HG03571 (cell line): ENCODE results near the gene NAA20.

Experiments used
- ATAC-seq: cut with Tn5 transposase; IDR thresholded peaks from one replicate; pipeline ENCODE4 v1.9.1; 2021; ENCODE audit not compliant: unreplicated experiment

Gene NAA20

DNA sequence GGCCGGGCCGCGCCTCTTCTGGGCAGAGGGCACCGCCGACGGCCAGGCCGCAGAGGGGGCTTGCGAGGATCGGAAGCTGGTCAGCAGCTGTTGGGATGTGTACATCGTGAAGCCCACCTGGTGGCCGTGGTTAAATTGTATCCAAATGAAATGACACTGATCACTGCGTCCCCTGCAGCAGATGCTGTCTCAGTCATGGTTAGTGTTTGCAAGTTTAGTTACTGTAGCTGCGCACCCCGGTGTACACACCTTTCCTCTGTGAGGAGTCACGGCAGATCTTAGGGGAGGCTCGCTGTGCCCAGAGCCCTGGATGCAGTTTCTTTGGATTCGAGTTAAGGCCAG, 653 bp downstream of the NAA20 start:
- no peak for ATAC-seq

DNA sequence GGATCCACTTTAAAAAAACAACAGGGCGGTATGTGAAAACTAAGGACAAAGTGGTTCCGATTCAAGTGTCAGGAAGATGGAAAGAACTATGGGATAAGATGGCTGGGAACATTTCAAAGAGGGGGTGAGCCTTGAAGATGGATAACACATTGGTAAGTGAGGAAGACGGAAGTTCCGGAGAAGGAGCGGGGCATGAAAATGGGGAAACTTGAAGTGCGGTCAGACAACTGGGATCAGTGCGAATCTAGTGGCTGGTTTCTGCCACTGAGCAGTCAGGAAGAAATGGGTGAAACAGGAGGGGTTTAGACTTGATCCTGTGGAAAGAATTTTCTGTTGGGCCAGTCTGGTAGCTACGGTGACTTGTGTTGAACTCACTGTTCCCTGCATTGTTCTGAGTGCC, 1.2 kb downstream of the NAA20 start:
- ATAC-seq = no peak

DNA sequence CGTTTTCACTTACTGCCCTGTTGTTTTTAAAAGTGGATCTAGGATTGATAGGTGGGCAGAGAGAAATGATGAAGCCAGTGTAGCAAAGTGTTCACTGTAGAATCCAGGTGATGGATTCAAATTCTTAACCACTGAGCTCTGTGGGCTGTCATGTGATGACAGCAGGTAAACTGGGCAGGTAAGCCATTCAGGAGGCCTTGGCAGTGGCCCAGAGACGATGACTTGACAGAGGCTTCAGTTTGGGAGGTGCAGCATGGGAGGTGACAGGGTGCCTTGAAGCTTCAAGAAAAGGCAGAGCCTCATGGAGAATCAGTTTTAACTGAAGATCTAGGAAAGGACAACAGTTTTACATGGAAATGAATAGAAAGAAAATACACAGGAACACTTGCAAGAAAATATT, 2.0 kb downstream of the NAA20 start:
- ATAC-seq = no peak

DNA sequence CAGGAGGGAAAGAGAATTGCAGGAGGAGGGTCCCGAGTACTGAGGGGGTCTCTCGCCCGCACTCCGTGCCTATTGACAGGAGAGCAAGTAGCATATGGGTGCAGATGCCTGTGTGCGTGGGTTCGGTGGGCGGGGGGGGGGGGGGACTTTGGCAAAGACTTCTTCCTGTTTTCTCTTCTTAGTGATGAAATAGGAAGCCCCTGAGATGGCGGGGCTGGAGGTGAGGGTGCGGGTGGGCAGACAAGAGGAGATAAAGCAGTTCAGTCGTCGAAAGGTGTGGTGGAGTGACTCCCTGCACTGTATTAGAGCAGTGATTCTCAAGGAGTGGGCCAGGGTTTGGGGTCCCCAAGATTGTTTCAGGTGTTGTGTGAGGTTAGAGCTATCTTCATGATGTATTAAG, 3.7 kb downstream of the NAA20 start:
- no peak for ATAC-seq

DNA sequence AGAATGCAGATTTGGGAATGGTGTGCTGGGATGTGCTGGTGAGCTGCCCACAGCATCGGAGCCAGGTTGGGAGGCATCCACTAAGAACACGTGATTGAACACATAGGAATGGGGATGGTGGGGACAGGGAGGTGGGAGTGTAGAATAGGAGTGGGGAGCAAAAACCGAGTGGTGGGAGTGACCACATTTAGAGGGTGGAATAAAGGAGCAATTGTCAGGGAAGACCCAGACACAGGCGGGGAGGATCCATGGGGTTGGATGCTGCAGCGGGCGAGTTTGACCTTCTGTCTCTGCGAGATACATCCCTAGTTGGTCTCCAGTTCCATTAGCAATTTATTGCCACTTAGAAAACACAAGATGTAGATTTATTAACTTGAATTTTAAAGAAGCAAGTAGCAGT, 4.7 kb downstream of the NAA20 start:
- ATAC-seq = no peak

DNA sequence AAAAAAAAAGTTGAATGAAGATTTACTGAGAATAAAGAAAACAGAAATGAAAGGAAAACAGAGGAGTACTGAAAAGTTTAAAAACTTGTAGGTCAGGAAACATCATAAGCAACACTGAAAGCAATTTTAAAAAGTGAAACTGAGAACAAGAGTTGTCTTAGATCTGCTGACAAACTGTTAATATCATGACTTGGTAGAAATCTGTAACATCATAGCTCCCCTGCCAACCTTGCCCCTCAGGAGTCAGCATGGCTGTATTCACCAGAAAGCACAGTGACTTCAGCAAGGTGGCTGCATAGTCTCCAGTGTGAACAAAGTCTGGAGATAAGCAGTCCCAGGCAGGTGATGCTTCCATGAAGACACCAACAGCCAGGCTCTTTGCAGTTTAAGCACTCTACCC, 5.3 kb downstream of the NAA20 start:
- ATAC-seq = no peak

DNA sequence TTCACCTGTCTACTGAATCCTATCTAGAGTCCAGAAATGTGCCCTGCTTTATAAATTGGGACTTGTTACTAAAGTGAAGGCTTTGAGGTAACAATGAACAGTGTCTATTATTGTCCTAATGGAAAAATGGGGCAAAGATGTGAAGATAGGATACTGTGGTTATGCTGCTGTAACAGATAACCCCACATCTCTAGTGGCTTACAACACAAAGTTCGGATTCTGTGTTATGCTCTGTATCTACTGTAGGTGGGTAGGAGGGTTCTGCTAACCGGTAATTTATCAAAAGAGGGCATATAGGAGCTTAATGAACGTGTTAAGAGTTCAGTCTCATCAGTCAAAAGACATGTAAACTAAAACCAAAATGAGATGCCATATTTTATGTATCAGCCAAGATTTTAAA, 6.2 kb downstream of the NAA20 start:
- no peak for ATAC-seq

DNA sequence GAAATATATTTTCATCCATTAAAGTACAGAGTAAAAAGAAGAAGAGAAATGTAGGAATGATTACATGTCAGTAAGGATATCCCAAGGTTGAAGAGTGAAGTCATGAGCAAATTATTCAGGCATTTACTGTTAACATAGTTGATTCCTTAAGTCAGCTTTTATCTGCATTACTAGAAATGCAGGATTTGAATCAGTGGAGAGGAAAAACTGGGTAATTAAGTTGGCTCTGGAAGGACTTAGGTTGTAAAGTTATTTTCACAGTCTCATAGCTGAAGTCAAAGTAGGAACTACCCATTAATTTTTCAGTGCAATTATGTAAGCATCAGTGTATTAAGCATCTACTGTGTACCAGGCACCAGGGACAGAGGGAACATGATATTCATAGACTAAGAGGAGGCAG, 7.8 kb downstream of the NAA20 start:
- no peak for ATAC-seq

DNA sequence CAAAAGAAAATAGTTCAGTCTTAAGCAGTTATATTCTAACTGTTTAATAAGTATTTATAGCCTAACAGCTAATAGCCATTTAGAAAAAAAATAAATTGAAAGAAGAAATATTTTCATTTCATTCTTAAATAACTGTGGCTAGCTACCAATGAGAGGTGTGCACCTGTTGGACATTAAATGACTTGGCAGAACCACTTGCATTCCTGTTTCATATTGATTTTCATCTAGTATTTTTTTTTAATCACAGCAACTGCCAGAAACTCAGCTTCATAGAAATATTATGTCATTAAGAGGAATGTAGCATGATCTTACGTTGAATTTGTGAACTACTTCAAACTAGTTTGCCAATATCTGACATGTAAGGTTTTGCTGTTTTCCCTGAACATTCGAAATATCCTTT, 10.1 kb downstream of the NAA20 start:
- no peak for ATAC-seq

DNA sequence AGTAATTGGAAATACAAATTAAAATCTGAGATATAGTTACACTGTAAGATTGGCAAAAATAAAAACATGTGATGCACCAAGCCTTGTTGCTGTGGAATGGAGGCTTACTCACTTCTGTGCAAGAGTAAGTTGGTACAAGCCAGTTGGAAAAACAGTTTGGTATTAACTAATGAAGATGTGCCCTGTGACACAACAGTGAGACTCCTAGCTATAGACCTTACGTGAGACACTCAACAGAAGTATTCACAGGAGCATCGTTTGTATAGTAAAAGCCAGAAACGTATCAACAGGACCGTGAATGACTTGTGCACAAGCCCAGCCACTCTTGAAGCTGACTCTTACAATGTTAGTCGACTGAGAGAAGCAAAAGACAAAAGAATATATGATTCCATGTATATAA, 14.6 kb downstream of the NAA20 start:
- no peak for ATAC-seq

DNA sequence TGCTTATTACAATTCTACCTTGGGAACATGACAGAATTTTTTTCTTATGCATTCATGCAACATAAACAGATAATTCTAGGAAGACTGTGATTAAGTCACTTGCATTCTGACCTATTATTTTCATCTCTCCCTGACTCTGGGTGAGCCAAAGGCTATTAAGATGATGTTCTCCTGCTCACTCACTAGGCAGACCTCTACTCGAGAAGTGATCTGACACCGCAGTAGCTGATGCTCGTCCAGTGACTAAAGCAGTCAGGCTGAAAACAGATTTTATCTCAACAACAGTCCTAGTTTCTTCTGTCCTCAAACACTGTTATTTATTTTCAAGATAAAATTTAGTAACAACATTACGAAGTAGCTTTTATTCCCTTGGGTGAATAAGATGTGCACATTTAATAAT, 17.3 kb downstream of the NAA20 start:
- no peak for ATAC-seq

DNA sequence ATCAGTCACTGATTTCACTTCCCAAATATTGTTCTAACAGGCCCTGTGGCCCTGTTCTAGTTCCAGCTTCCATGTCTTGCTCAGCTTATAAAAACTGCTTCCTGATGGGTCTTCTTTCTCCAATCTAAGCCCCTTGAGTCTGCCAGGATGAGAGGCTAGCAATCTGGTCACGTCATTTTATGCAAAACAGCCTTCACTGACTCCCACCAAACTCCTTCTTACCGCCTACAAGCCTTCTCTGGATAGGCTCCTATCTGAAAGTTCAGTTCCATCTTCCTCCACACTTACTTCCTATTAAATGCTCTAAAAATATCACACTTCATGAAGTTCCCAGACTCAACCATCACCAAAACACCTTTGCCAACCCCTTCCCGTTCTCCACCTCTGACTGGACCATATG, 19.6 kb downstream of the NAA20 start:
- no peak for ATAC-seq

DNA sequence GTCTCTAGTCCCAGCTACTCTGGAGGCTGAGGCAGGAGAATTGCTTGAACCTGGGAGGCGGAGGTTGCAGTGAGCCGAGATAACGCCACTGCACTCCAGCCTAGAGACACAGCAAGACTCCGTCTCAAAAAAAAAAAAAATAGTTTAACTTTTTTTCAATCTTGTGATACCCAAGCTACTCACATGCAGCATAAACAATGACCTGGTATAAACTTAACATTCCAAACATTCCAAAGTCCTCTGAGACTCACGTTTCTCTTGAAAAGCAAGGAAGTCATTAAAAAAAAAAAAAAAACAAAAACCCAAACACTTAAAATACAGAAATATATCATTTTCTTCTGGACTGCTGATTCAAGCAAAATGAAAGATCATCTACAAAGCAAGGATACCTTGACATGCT, 20.8 kb downstream of the NAA20 start:
- ATAC-seq = no peak

DNA sequence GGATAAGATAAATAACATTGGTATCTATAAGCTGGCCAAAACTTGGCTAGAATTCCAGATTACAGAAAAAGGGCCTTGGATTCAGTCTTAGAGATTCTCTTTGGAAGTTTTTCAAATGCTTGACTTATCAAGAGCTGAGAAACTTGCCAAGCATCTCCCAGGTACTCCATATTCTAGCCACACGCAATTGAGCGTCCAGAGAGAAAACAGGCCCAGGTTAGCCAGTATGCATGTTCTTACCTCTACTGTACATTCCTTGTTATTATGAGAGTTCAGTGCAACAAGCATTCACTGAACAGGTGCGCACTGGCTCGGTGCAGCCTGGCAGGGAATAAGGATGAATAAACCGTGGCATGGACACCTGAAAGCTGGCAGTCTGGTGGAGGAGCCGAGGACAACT, 21.4 kb downstream of the NAA20 start:
- no peak for ATAC-seq

DNA sequence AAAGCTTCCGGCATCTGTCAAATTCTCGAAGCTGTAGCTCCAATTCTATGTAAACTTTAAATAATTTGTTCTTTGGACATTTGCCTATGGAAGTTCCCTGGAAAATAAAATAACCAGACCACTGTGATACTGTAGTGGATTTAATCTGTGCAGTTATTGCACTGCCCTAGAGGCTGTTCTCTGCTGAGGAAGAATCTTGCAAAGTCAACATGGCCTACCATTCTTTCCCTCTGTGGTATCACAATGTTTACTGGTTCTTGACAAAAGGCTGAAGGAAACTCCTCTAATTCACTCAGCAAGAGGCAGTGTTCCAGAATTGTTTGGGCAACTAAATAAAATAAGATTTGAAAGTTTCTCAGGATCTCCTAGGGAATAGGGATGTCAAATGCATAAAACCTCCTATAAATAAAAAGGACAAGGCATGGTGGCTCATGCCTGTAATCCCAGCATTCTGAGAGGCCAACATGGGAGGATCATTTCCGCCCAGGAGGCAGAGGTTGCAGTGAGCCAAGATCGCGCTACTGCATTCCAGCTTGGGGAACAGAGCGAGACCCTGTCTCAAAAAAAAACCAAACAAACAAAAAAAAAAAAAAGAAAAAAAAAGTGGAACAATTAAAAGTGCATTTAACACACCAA, 22.7 kb downstream of the NAA20 start:
- no peak for ATAC-seq

DNA sequence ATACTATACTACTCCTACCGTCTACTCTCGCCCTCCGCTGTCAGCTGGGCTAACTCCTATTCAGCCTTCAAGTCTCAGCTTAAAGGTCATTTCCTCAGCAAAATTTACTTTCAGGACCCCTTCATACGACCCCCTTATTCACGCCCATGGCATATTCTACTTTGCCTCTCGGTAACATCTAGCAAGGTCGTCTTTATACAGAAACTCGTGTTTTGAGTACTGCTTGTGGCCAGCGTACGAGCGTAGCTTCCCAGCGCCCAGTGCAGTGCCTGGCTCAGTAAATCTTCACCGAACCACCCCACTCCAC, 34.6 kb downstream of the NAA20 start:
- no peak for ATAC-seq

DNA sequence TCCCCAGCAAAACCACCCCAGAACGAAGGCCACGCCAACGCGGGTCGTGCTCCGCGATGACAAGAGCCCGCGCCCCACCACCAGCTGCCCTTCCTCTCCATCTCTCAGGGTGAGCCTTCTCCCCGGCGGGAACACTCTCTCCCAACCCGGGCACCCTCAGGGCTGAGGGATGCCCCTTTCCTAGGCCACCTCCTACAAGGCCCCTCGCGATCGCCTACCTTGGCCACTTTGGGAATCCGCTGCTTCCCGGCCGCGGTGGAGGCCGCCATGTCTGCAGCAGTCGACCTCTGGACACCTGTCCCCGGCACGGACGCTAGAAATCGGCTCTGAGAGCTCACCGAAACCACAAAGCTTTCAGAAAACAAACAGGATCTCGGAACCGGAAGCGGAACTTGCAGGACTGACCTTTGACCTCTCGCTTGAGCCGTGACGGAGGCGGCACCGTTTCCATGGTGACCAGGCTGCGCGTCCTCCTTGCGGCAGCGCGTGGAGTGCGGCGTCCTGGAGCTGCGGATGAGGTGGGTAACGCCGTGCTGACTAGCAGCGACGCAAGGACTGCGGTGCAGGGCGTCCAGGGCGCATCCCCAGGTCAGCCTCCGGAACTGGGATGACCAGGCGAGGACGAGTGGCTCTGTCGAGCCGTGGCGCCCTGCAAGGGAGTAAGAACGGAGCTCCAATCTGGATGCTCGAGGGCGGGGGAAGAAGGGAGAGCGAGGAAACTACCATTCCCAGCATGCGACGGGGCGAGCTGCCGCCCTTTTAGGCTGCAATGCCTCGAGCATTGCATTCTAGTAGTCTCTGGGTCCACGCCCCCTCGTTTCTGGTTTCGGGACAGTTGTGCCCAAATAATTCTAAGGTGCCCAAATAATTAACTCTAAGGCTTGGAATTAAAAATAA, 35.2 kb downstream of the NAA20 start, which contains the start of the genes CFAP61 and CRNKL1:
Gene CFAP61, plus strand, starts transcription at position 459 of the 897 bp plus-strand sequence. CDS start 4,122 bp downstream, outside the sequence.
Gene CRNKL1, minus strand, starts transcription at position 393 of the 897 bp plus-strand sequence. Its CDS starts 124 bp downstream, at position 269.
- peak; percentile 93 for ATAC-seq

DNA sequence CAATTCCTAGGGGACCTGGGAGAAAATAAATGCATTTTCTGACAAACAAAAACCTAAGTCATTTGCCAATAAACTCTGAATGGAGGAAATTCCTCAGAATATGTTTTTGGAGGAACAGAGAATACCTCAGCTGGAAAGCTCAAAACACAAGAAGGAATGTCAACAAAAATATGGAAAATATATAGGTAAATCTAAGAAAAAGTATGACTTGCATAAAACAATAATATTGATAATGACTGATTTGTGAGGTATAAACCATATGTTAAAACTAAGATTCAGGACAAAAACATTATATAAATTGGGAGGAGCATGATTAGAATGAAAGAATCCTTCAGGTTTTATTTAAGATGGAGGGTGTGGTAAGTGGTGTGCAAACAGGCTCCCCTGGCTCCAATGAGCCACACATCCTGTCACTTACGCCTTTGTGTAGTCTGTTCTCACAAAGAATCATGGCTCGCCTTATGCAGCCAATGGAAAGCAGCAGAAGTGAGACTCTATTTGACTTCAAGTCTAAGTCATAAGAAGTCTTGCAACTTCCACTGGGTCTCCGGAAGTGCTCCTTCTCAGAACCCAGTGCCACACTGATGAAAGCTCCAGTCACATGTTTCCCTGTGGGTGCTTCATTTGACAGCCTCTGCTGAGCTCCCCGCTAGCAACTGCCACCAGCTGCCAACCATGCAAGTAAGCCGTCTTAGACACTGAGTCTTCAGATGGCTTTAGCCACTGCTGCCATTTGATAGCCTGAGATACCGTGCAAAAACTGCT, 43.3 kb downstream of the NAA20 start:
- ATAC-seq = no peak

DNA sequence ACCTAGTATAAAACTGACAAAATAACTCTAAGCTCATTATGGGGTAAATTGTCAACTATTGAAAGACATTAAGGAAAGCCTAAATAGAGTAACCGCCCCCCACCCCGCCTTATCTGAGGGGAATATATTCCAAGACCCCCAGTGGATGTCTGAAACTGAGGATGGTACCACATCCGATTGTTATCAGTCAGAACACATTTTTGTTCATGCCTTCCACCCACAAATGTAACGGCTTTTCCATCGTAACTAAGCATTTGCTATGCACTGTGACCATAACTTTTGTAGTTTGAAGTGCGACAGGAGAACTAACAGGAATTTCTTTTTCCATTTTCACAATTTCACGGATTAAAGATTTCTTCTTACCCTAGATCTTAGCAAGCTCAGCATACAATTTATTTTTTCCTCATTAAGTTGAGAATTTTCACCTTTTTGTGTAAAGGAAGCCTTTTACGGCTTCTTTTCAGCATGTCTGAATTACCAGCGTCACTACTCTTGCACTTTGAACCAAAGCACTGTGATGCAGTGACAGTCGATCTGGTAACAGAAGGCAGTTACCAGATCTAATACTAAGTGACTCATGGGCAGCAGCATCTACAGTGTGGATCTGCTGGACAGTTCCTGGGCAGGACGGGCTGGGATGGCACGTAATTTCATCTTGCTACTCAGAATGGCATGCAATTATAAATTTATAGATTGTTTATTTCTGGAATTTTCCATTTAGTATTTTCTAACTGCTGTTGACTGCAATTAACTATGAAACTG, 47.0 kb downstream of the NAA20 start:
- no peak for ATAC-seq

DNA sequence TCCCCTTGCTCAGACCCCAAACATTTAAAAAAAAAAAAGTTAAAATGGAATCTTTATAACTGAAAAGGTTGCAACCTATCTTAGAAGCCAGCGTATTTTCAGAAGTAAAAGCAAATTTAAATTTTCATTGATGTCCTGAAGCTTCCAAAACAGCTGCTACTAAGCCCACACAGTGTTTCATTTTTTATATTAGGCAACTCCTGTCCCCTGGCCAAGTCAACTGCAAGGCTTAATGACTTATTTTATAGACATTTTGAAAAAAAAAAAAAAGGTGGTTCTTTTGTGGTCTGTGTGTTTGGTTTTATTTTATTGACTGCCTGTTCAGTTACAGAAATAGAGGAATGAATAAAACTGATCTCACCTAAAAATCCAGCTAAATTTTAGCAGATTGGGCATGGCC, 48.2 kb downstream of the NAA20 start:
- no peak for ATAC-seq
